Limb (tissue), 2 donors: ENCODE results near the gene C16orf86.
"Not testable (repeated sequence)": the region's sequence is repeated elsewhere in the genome, so short reads cannot be mapped to it uniquely, and the experiment has no call there.

ENCODE experiments used
- DNase-seq, 2 donors: peaks; one replicate each; pipeline ENCODE4 v3.0.0-alpha.2; 2016; ENCODE audit errors: extremely low spot score in 2 of 2

C16orf86 gene

GRCh38 chr16:67685388-67686112 lies 18.9 kb downstream of the C16orf86 start:
- no peak for DNase-seq

- DNase-seq, result not testable (repeated sequence)
Observed at GRCh38 chr16:67693517-67694285, 27.1 kb downstream of the C16orf86 start.

GRCh38 chr16:67694611-67695010 lies 28.0 kb downstream of the C16orf86 start:
- no peak for DNase-seq

- no peak for DNase-seq
Observed at GRCh38 chr16:67697422-67698185, 31.0 kb downstream of the C16orf86 start.

GRCh38 chr16:67699265-67699664 lies 32.7 kb downstream of the C16orf86 start:
- DNase-seq, result no peak

- DNase-seq, result no peak
Observed at GRCh38 chr16:67701420-67701819, 34.8 kb downstream of the C16orf86 start.

- DNase-seq, result no peak
Observed at GRCh38 chr16:67702130-67702529, 35.5 kb downstream of the C16orf86 start.

GRCh38 chr16:67703626-67704025 lies 37.0 kb downstream of the C16orf86 start:
- DNase-seq, result no peak

GRCh38 chr16:67704110-67704509 lies 37.5 kb downstream of the C16orf86 start:
- no peak for DNase-seq

GRCh38 chr16:67707210-67707609 lies 40.6 kb downstream of the C16orf86 start:
- no peak for DNase-seq

GRCh38 chr16:67707790-67708189 lies 41.2 kb downstream of the C16orf86 start:
- DNase-seq, result no peak

- no peak for DNase-seq
Observed at GRCh38 chr16:67708368-67708771, 41.8 kb downstream of the C16orf86 start.

- no peak for DNase-seq
Observed at GRCh38 chr16:67709050-67709449, 42.4 kb downstream of the C16orf86 start.

GRCh38 chr16:67710607-67711006 lies 44.0 kb downstream of the C16orf86 start:
- no peak for DNase-seq

- DNase-seq, result no peak
Observed at GRCh38 chr16:67713647-67714273, 47.1 kb downstream of the C16orf86 start.

GRCh38 chr16:67714522-67714921 lies 47.9 kb downstream of the C16orf86 start:
- no peak for DNase-seq

GRCh38 chr16:67716097-67716496 lies 49.5 kb downstream of the C16orf86 start:
- no peak for DNase-seq
